ENCODE results near the gene KCTD12.
A peak's percentile ranks its signal among the peaks of the same experiment; 100 is the strongest.

Gene KCTD12

GRCh38 chr13:76894401-76895110, 8.4 kb upstream of the KCTD12 start:
- TF ChIP-seq GATA2 (IDR thresholded peaks at IDR 0.05; ENCODE audit: low read depth, low read length): no peak
- TF ChIP-seq GATA3 (IDR thresholded peaks at IDR 0.05; ENCODE audit: low read depth, low read length): no peak

GRCh38 chr13:76892488-76892887, 6.3 kb upstream of the KCTD12 start:
- no peak for TF ChIP-seq GATA2 (IDR thresholded peaks at IDR 0.05; ENCODE audit: low read depth, low read length)

- TF ChIP-seq GATA2 (IDR thresholded peaks at IDR 0.05; ENCODE audit: low read depth, low read length) (no peak), GATA3 (IDR thresholded peaks at IDR 0.05; ENCODE audit: low read depth, low read length) (no peak)
Observed at GRCh38 chr13:76890021-76890420, 3.8 kb upstream of the KCTD12 start.

GRCh38 chr13:76889254-76889653, 3.0 kb upstream of the KCTD12 start:
- no peak for TF ChIP-seq GATA2 (IDR thresholded peaks at IDR 0.05; ENCODE audit: low read depth, low read length)

GRCh38 chr13:76888421-76888820, 2.2 kb upstream of the KCTD12 start:
- TF ChIP-seq GATA3 (IDR thresholded peaks at IDR 0.05; ENCODE audit: low read depth, low read length): no peak
- no peak for TF ChIP-seq GATA2 (IDR thresholded peaks at IDR 0.05; ENCODE audit: low read depth, low read length)

GRCh38 chr13:76887076-76887563, 915 bp upstream of the KCTD12 start:
- TF ChIP-seq GATA2 (IDR thresholded peaks at IDR 0.05; ENCODE audit: low read depth, low read length) (no peak), GATA3 (IDR thresholded peaks at IDR 0.05; ENCODE audit: low read depth, low read length) (no peak)

- TF ChIP-seq GATA3 (IDR thresholded peaks at IDR 0.05; ENCODE audit: low read depth, low read length): no peak
- TF ChIP-seq GATA2 (IDR thresholded peaks at IDR 0.05; ENCODE audit: low read depth, low read length): no peak
Observed at GRCh38 chr13:76886005-76886291, 257 bp downstream of the KCTD12 start.

GRCh38 chr13:76885203-76886004, 801 bp downstream of the KCTD12 start:
- no peak for TF ChIP-seq GATA2 (IDR thresholded peaks at IDR 0.05; ENCODE audit: low read depth, low read length)
- no peak for TF ChIP-seq GATA3 (IDR thresholded peaks at IDR 0.05; ENCODE audit: low read depth, low read length)

- TF ChIP-seq GATA3 (IDR thresholded peaks at IDR 0.05; ENCODE audit: low read depth, low read length): no peak
- TF ChIP-seq GATA2 (IDR thresholded peaks at IDR 0.05; ENCODE audit: low read depth, low read length): no peak
Observed at GRCh38 chr13:76884907-76885202, 1.4 kb downstream of the KCTD12 start.

- TF ChIP-seq GATA3 (IDR thresholded peaks at IDR 0.05; ENCODE audit: low read depth, low read length) (no peak), GATA2 (IDR thresholded peaks at IDR 0.05; ENCODE audit: low read depth, low read length) (no peak)
Observed at GRCh38 chr13:76884186-76884906, 1.9 kb downstream of the KCTD12 start.

- TF ChIP-seq GATA3 (IDR thresholded peaks at IDR 0.05; ENCODE audit: low read depth, low read length): no peak
Observed at GRCh38 chr13:76883236-76883635, 3.0 kb downstream of the KCTD12 start.

- TF ChIP-seq GATA3 (IDR thresholded peaks at IDR 0.05; ENCODE audit: low read depth, low read length): no peak
- TF ChIP-seq GATA2 (IDR thresholded peaks at IDR 0.05; ENCODE audit: low read depth, low read length): no peak
Observed at GRCh38 chr13:76882431-76882830, 3.8 kb downstream of the KCTD12 start.

GRCh38 chr13:76879883-76880270, 6.3 kb downstream of the KCTD12 start:
- no peak for TF ChIP-seq GATA3 (IDR thresholded peaks at IDR 0.05; ENCODE audit: low read depth, low read length)

- no peak for TF ChIP-seq GATA3 (IDR thresholded peaks at IDR 0.05; ENCODE audit: low read depth, low read length)
- TF ChIP-seq GATA2 (IDR thresholded peaks at IDR 0.05; ENCODE audit: low read depth, low read length): peak; percentile 12; the same call in 1 of the 2 replicates
Observed at GRCh38 chr13:76879203-76879882, 6.9 kb downstream of the KCTD12 start.
